ENCODE measurements around the gene MATN3. TPM values are rescaled to one million over a fixed set of nuclear protein-coding genes. Genes with fewer than 3 reads are reported as not detected.
A peak's percentile ranks its signal among the peaks of the same experiment; 100 is the strongest.

Gene MATN3
- total and polyA plus RNA-seq, 9 of the 15 experiments (the other 6 are each of a cell fraction or from before 2014, with no cell fraction given): not detected

DNA sequence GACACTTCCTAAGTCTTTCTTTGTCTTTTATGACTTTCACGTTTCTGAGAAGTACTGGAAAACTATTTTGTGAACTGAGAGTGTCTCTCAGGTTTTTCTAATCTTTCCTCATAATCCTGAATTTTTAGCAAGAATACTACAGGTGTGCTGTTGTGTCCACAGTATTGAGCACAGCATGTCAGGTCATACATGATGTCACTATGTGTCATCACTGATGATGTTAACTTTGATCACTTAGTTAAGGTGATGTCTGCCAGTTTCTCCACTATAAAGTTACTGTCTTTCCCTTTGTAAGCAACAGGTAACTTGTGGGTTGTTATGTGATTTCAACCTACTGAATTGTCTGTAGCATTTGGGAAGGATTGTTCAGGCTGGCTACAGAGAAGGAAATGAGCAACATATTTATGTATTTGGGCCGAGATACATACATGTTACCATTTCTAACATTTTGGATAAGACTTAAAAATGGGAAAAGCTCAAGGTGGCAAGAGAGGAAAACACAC, 11.1 kb downstream of the MATN3 start:
- H3K27me3 ChIP-seq (ENCODE audit: control insufficient read depth in 2 of 2, insufficient read depth in 2 of 2, low read length in 2 of 2): peaks cover 12 to 17% of the 10 kb centered on the region in 2 experiments; a peak in 4 of 5 replicates
- intact Hi-C loops (cut with micrococcal nuclease): no loop called here
- no peaks in the 10 kb centered on the region for H3K36me3 ChIP-seq (ENCODE audit: control insufficient read depth, insufficient read depth, low read length)
- ATAC-seq (no peak), DNase-seq (ENCODE audit: extremely low read depth in 1 of 4, low spot score in 3 of 4) (no peak), FAIRE-seq (no peak)
- H4K20me1 ChIP-seq (replicated peaks; ENCODE audit: control insufficient read depth, insufficient read depth, low read length): no peaks in the 10 kb centered on the region
- WGBS (ENCODE audit: insufficient coverage, low coverage, missing lambda C conversion rate): 4% methylated on average over 2 of the region's 2 CpGs
- H3K4me3 ChIP-seq: no peak overlapping the region
- ChIA-PET CTCF (ENCODE audit: low intra/inter-chr PET ratio) (no interaction called here), POLR2A (no interaction called here)
- no peak for TF ChIP-seq ETS1 (conservative IDR thresholded peaks at IDR 0.05; ENCODE audit: control insufficient read depth, low read depth, low read length)
- TF ChIP-seq, protein P1, sequence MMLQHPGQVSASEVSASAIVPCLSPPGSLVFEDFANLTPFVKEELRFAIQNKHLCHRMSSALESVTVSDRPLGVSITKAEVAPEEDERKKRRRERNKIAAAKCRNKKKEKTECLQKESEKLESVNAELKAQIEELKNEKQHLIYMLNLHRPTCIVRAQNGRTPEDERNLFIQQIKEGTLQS (IDR thresholded peaks at IDR 0.05): peak; percentile 56
- TF ChIP-seq, protein P1 (CRISPR knock-in tag; conservative IDR thresholded peaks at IDR 0.05): no peak
- H3K4me2 ChIP-seq (ENCODE audit: insufficient read depth, low read length): no peak overlapping the region
- BruUV-seq (replicated peaks): no TSS peak
- no peak overlapping the region for H2AFZ ChIP-seq (ENCODE audit: low read depth, low read length)
- no peaks in the 10 kb centered on the region for H3K9me3 ChIP-seq (replicated peaks; ENCODE audit: control insufficient read depth, insufficient read depth, low read depth, low read length)
- H3K9ac ChIP-seq (ENCODE audit: insufficient read depth in 1 of 2, low read depth in 2 of 2, low read length in 2 of 2): no peak overlapping the region
- H3K4me1 ChIP-seq (replicated peaks in 1 of 2; ENCODE audit: control insufficient read depth in 2 of 2, insufficient read depth in 2 of 2, low read length in 2 of 2): no peaks in the 10 kb centered on the region
- no peaks in the 10 kb centered on the region for H3K9me1 ChIP-seq (ENCODE audit: control insufficient read depth, insufficient read depth, low read length)
- no peak overlapping the region for H3K27ac ChIP-seq (ENCODE audit: extremely low read depth, low read depth, low read length)
- in situ Hi-C loops (cut with MboI): no loop called here
- H3K79me2 ChIP-seq (ENCODE audit: control insufficient read depth, insufficient read depth, low read length): no peaks in the 10 kb centered on the region

DNA sequence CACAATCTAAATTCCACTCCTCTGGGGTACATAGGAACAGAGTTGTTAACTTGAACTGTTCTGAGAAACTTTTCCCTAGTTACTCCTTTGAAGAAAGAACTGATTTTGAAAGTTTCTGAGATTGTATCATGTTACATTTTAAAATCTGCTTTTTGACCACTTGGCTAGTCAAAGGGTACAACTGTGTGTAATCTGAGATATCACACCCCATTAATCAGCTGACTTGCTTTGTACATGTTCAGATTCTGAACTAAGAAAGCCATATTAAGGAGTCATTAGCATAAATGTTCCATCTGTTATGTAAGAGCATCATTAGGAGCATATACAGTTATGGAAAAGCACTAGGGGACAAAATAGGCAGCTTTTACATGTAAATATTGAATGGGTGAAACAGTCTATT, 18.7 kb downstream of the MATN3 start:
- no peak overlapping the region for H3K27ac ChIP-seq (ENCODE audit: extremely low read depth, low read depth, low read length)
- TF ChIP-seq DMBX1 (CRISPR knock-in tag; IDR thresholded peaks at IDR 0.05; ENCODE audit: borderline replicate concordance): no peak
- TF ChIP-seq NFE2 (IDR thresholded peaks at IDR 0.05; ENCODE audit: low read depth): no peak
- TF ChIP-seq ZC3H8 (IDR thresholded peaks at IDR 0.05): no peak
- TF ChIP-seq ETV1 (tag; conservative IDR thresholded peaks at IDR 0.05; ENCODE audit: low read depth): no peak
- TF ChIP-seq ZBTB9 (CRISPR knock-in tag; IDR thresholded peaks at IDR 0.05): no peak
- TF ChIP-seq TOE1 (IDR thresholded peaks at IDR 0.05; ENCODE audit: borderline replicate concordance): no peak
- TF ChIP-seq TOE1 (CRISPR knock-in tag; IDR thresholded peaks at IDR 0.05; ENCODE audit: borderline replicate concordance, low read depth): no peak
- TF ChIP-seq NR1H2 (CRISPR knock-in tag; IDR thresholded peaks at IDR 0.05): no peak
- no peak overlapping the region for H3K4me3 ChIP-seq
- peaks cover 0 to 9% of the 10 kb centered on the region in 2 experiments; a peak in 2 of 5 replicates for H3K4me1 ChIP-seq (replicated peaks in 1 of 2; ENCODE audit: control insufficient read depth in 2 of 2, insufficient read depth in 2 of 2, low read length in 2 of 2)
- in situ Hi-C loops (cut with MboI): no loop called here
- ChIA-PET POLR2A (no interaction called here), CTCF (ENCODE audit: low intra/inter-chr PET ratio) (no interaction called here)
- H3K9ac ChIP-seq (ENCODE audit: insufficient read depth in 1 of 2, low read depth in 2 of 2, low read length in 2 of 2): no peak overlapping the region
- peaks cover 11% of the 10 kb centered on the region; the same call in 1 of the 3 replicates for H3K79me2 ChIP-seq (ENCODE audit: control insufficient read depth, insufficient read depth, low read length)
- FAIRE-seq: no peak
- no peaks in the 10 kb centered on the region for H3K9me3 ChIP-seq (replicated peaks; ENCODE audit: control insufficient read depth, insufficient read depth, low read depth, low read length)
- no peaks in the 10 kb centered on the region; a peak in 3 of 5 replicates for H3K27me3 ChIP-seq (ENCODE audit: control insufficient read depth in 2 of 2, insufficient read depth in 2 of 2, low read length in 2 of 2)
- intact Hi-C loops (cut with micrococcal nuclease): no loop called here
- no peak for DNase-seq (ENCODE audit: extremely low read depth in 1 of 4, low spot score in 3 of 4)
- no peak for ATAC-seq
- H3K9me1 ChIP-seq (ENCODE audit: control insufficient read depth, insufficient read depth, low read length): no peaks in the 10 kb centered on the region
- H3K36me3 ChIP-seq (ENCODE audit: control insufficient read depth, insufficient read depth, low read length): no peaks in the 10 kb centered on the region
- BruUV-seq (replicated peaks): no TSS peak
- H2AFZ ChIP-seq (ENCODE audit: low read depth, low read length): no peak overlapping the region
- no peaks in the 10 kb centered on the region for H4K20me1 ChIP-seq (replicated peaks; ENCODE audit: control insufficient read depth, insufficient read depth, low read length)
- H3K4me2 ChIP-seq (ENCODE audit: insufficient read depth, low read length): no peak overlapping the region

All from K562 (cell line).